GM18498 (cell line): ENCODE results near the gene B3GNT4.
"Not testable (repeated sequence)": the region's sequence is repeated elsewhere in the genome, so short reads cannot be mapped to it uniquely, and the experiment has no call there.

Source experiments
- ATAC-seq: cut with Tn5 transposase; IDR thresholded peaks from one replicate; pipeline ENCODE4 v1.9.1; 2021; ENCODE audit warnings: mild to moderate bottlenecking, moderate library complexity; ENCODE audit not compliant: unreplicated experiment

The B3GNT4 gene

DNA sequence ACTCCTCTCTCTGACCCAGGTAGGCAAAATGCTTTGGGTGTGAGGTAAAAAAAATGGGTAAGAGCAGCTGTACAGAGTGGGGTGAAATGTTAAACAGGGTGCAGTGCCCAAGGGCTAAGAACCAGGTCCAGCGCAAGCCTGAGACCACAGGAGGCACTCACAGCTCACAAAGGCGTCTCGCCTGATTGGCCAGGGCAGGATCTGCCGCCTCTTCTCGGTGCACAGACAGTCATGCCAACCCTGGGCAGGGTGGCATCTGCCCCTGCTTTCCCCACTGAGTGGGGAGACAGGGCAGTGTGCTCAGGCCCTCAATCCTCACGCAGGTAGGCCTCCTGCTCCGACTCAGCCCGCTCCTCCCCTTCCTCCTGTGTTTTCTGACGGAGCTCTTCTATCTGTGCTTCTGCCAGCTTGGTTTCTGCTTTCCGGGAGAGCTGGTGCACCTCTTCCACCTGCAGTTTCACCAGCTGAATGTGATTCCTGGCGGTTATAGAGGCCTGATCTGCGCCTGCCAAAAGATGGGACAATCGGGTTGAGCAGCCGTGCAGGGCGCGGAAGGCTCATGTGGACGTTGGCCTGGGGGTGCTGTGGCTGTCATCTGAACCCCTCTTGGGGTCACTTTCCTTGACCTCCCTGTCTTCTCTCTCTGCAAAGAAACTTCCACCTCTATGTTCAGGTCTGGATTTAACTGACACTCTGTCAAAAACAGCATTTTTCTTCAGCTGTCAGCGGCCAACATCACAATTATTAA, 4.7 kb downstream of the B3GNT4 start:
- no peak for ATAC-seq

DNA sequence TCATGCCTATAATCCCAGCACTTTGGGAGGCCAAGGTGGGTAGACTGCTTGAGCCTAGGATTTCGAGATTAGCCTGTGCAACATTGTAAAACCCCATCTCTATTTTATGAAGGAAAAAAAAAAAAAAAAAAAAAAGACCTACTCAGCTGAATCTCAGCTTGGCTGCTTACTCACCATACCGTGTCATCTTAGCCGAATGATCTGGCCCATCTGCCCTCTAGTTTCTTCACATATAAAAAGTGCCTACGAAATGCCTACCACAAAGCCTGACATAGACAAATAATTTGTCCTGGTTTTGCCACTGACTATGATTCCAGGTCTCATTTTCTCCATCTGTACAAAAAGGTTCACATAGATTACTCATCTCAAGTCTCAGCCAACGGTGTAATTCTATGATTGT, 12.3 kb downstream of the B3GNT4 start:
- no peak for ATAC-seq

DNA sequence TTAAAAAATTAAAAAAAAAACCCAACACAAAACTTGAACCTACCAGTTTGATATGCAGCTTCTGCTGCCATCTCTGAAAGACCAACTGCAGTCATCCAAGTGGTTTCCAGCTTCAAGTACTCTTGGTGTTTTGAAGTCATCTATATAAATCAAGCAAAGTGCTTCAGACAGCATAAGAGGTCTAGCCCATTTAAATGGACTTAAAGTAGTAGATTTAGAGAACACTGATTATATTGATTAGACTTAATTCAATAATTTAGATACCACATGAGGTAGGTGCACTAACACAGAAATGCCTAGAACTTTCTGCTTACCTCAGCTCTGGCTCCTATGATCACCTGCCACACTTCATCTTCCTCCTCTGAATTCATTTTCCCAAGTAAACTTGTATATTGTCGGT, 12.9 kb downstream of the B3GNT4 start:
- ATAC-seq, result no peak

DNA sequence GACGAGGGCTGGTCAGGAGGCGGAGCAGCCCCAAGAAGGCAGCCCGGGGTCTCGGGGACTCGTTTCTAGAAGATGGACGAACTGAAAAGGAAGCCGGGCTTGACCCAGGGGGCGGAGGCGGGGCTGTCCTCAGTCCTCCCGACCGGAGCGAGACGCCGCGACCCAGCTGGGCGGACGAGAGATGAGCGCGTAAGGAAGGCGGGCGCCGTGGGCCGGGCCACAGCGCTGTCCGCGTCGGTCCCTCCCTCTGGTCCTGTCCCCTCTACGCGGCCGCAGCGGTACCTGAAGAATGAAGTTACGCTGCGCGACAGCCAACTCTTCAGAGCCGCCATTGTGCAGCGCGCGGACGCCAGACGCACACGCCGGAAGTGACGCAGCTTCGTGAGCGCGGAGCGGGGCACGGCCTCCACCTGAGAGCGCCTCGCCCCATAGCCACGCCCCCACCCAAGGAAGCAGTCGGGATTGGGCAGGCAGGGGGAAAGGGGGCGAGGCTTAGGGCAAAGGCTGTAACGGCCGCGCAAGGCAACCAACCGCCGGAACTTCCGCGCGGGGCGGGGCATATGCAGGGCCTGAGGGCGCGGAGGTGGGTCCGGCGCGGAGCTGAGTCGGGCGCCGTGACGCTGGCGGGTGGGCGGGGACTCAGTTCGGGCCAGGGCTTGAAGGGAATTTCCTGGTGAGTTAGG, 22.3 kb downstream of the B3GNT4 start, which contains the start of gene DIABLO:
Gene DIABLO (minus strand): TSS at position 370 of the 683 bp plus-strand sequence. CDS start 38 bp downstream, at position 332.
- peak; percentile 90 for ATAC-seq

DNA sequence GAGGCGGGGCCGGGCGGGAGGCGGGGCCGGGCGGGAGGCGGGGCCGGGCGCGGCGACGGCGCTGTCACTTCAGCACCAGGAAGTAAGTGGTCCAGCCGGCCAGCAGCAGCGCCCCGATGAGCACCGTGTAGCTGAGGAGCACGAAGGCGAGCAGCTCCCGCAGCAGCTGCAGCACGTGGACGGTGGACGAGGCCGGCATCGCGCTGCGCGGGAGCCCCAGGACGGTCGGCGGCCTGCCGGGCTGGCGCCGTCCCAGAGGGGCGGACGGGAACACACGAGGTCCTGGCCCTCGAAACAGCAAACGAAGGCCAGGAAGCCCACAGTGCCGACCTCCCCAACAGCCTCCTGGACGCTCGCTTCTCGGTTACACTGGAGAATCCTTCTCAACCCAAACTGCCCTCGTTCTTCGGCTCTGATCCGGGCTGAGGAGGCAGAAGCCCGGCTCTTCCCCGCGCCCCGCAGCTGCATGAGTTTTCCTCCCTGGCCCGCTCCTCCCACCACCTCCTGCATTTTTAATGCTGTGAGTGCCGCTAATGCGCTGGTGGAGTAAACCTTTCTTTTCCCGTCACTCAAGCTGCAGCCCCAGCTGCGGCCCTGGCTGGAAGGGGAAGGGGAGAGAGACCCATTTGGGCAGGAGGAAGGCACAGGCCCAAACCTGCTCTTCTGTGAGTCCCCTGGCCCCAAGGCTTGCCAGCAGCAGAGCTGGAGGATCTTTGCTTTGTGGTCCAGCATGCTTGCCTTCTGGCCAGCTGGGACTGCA, 23.0 kb downstream of the B3GNT4 start:
- no peak for ATAC-seq

DNA sequence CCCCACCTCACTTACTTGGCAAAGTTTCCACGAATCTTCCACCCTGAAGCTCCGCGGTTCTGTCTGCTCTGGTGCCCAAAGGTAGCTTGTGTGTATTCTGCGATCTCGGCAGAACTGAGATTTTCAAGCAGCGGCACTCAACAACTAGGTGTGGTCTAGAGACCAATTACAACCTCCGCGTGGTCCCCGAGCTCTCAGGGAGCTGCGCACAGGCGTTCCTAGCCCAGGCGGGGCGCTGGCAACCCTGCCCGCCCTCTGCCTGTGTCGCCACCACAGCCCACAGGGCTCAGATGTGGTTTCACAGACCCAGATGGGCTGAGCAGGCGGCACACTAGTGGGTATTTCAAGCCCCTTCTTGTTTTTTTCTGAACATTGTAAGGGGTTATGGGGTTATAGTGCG, 23.8 kb downstream of the B3GNT4 start:
- no peak for ATAC-seq

DNA sequence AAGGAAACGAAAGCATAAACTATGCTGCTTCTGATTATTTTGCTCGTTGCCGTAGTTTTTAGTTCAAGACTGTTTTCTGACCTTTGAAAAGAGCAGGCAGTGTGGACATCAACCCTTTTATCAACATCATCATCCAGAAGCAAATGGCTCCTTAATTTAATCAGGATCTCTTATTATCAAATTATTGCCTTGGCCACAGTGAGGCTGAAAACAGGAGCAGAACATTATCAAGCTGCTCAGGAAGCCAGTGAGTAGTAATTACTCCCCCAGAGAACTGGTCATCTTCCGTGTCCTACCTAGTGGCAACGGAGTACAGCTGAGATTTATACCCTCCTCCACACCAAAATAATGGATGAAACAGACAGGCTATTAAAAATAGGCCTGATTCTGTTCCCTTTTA, 24.6 kb downstream of the B3GNT4 start:
- no peak for ATAC-seq

DNA sequence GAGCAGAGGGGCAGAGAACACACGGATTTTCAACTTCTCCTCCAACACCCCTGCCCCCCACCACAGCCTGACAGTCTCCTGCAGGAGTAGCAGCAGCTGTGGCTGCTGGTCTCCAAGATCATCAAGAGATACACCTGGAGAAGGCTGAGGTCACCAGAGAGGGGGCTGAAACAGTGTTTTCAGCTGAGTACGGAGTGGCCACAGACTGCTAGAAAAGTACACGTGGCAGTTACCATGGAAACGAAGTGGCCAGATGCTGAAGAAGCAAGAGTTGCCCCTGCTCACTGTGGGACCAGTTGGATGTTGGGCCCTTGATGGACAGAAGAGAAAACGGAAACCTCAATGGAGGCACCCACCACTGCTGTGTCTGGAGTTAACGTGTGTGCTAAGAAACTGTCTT, 27.3 kb downstream of the B3GNT4 start:
- ATAC-seq, result no peak

DNA sequence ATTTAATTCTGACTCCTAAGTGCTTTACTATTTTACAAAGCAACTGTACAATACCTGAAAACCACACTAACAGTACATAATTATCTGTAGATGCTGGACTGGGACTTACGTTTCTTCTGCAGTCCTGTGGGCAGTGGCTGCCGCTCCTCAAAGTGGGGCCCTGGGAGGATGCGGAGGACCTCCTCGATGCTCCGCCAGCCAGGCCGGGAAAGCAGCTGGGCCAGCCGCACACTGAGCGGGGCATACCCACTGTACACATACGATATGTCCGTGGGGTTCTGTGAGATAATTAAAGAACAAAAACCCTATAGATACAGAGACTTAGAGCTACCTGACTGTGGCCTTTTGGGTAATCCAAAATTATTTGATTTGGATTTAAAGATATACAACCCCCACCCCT, 29.2 kb downstream of the B3GNT4 start:
- ATAC-seq, result no peak

DNA sequence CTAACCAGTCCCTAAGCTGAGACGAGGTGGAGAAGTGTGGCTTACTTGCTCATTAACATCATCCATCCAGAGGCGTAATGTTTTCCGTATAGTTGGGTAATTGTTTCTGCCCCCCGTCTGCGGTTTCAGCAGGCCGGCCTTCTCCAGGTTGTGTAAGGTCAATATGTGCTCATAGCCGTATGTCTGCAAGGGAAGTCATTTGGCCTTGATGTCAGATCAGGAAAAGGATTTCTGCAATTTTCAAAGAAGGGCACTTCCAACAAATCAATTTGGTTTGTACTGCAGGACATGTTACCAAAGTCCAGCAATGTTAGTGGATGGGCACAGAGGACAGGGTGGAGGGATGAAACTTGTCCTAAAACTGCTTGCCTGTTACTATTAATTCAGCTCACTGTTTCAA, 32.2 kb downstream of the B3GNT4 start:
- ATAC-seq, result no peak

DNA sequence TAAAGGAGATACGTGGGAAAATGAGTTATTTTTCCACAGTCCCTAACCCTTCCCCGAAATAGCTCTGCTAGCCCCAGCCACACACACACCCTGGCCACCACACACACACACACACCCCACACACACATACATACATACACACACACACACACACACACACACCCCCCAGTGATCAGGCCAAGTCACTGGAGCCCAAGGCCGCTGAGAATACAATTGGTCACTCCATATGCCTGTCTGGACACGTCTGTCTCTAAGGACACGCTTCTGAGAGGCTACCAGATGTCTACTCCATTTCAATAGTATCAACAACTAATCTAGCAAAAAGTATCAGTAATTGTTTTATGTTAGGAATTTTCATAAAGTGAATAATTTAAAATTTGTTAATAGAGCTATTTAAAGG, 35.4 kb downstream of the B3GNT4 start:
- ATAC-seq, result no peak

DNA sequence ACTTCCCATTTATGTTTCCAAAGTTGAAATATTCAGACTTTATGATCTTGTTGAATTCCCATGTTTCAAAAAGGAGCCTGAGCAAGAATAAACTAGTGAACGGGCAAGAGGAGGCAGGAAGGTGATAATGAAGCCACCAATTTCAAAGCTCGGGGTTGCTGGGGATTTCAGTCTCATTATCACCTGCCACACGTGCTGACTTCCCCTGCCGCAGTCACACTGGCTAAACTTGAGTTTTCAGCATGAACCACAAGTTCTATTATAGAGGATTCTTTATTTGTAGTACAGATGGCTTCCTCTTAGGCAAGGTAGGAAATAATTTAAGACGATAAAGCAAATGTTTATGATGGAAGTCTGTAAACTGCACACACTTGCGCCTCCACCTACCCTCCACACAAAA, 40.5 kb downstream of the B3GNT4 start:
- ATAC-seq, result no peak

DNA sequence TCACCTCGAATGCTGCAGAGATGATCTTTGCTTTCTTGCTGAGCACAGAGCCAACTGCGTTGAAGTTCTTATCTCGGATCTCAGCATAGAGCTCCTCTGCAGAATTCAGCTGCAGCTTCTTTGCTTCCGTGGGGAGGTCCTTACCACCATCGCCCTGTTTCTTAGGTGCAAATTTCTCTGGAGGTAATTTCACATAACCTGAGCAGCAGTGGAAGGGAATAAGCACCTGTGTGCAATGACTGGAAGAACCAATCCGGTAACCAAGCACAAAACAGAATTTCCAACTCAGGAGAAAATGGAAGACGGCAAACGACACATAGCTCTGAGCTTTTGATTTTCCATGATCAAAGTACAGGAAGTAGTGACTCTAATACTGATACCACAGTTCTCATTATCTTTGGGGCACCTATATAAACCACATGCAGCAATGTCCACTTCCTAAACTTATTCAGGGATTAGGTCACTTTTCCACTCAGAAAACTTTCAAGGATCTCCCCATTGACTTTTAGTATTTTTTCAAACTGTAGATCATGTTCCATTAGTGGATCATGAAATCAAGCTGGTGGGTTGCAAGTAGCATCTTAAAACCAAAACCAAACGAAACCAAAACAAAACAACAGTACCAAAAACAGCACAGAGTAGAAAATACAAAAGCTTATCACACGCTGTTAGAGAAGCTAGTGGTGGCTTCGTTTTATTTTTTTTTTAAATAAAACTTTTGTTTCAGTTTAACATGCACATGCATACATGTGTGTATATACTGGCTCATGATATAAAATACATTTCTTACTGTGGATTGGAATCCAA, 41.3 kb downstream of the B3GNT4 start:
- no peak for ATAC-seq

DNA sequence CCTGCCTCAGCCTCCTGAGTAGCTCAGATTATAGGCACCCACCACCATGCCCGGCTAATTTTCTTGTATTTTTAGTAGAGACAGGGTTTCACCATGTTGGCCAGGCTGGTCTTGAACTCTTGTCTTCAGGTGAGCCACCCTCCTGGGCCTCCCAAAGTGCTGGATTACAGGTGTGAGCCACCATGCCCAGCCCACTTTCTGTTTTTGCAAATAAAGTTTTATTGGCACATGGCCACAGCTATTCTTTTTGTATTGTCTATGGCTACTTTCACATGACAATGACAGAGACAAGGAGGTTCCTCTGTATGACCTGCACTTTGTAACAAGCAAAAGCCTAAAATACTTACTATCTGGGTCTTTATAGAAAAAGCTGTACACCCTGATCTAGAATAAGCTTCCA, 42.0 kb downstream of the B3GNT4 start:
- ATAC-seq, result no peak

DNA sequence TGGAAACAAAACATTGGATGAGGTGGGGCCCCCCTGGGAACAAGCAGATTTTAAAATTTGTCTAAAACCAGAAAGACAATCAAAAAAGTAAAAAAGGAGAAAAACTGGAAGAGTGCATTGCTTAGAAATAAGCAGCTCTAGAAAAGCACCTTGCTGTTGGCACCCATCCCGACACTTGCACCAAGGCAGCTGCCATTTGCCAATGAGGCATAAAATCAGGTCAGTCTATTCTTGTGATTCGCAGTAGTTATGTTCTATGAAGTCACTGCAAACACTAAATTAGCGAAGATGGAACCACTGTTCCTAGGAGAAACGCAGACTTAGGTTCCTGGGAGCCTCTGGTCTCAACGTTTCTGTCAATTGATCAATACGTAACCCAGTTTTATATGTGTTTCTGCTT, 46.5 kb downstream of the B3GNT4 start:
- ATAC-seq, result no peak

DNA sequence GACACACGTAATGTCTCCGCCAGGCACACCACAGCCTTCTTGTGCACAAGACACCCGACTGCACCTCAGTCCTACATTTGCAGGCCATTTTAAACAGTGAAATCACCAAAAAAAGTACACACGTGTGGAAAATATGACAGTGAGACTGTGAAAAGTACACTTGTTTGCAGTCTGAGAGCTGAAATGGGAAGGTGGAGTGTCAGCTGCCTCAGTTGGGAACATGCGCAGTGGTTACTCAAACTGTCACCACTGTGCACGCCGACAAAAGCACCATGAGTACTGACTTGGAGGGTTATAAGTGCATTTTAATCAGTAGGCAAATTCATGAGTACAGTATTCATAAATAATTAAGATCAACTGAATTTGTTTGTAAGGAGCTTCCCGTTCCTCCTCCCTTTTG, 47.0 kb downstream of the B3GNT4 start:
- ATAC-seq, result no peak

DNA sequence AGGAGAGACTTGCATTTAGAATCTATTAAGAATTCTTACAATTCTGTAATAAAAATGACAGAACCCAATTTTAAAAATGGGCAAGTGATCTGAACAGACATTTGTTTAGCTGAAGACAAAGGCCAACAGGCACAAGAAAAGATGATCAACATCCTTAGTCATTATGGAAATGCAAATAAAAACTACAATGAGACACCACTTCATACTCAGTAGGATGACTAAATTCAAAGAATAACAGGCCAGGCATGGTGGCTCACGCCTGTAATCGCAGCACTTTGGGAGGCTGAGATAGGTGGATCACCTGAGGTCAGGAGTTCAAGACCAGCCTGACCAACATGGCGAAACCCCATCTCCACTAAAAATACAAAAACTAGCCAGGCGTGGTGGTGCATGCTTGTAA, 55.0 kb downstream of the B3GNT4 start:
- not testable (repeated sequence) for ATAC-seq
